ENCODE results near the gene RHOA.
"Not testable (repeated sequence)": the region's sequence is repeated elsewhere in the genome, so short reads cannot be mapped to it uniquely, and the experiment has no call there.

Gene RHOA

GRCh38 chr3:49333916-49334633 is 77.7 kb downstream of the RHOA start:
- H3K9ac ChIP-seq (ENCODE audit: low read length), result no peak overlapping the region
- no peak overlapping the region for H3K27ac ChIP-seq (ENCODE audit: low read depth, low read length)
- H2AK5ac ChIP-seq (ENCODE audit: low read length), result no peak overlapping the region
- no peak overlapping the region for H2BK12ac ChIP-seq (ENCODE audit: low read length)
- H3K4me1 ChIP-seq (ENCODE audit: control insufficient read depth in 1 of 2, insufficient read depth in 2 of 2, low read length in 2 of 2), result no peaks in the 10 kb centered on the region
- no peak overlapping the region for H3K4me3 ChIP-seq (ENCODE audit: low read depth, low read length)
- H2AFZ ChIP-seq (ENCODE audit: insufficient read depth, low read length, poor library complexity), result no peak overlapping the region
- no peaks in the 10 kb centered on the region for H3K27me3 ChIP-seq (ENCODE audit: insufficient read depth, low read length)
- no peaks in the 10 kb centered on the region for H3K79me1 ChIP-seq (ENCODE audit: low read length)
- peak in 1 of 2 donors; percentile 49 for DNase-seq
- no peak overlapping the region for H3K4me2 ChIP-seq (ENCODE audit: low read length)
- H3K23ac ChIP-seq (ENCODE audit: low read length), result no peak overlapping the region
- no peak overlapping the region for H3K18ac ChIP-seq (ENCODE audit: low read length)
- peaks cover 26 to 42% of the 10 kb centered on the region in 2 experiments for H3K36me3 ChIP-seq (ENCODE audit: control insufficient read depth in 1 of 2, insufficient read depth in 2 of 2, low read length in 2 of 2)
- H2BK5ac ChIP-seq (ENCODE audit: low read depth, low read length, poor library complexity), result no peak overlapping the region
- no CpG with 5 or more reads among the region's 5 CpGs for WGBS (ENCODE audit: extremely low coverage, insufficient coverage, insufficient read length)
- H4K91ac ChIP-seq (ENCODE audit: low read depth, low read length), result no peak overlapping the region
- H4K8ac ChIP-seq (ENCODE audit: low read depth, low read length), result no peak overlapping the region
- H2BK120ac ChIP-seq (ENCODE audit: insufficient read depth, low read length, poor library complexity), result no peak overlapping the region
- H3K79me2 ChIP-seq (ENCODE audit: control insufficient read depth, insufficient read depth, low read length, poor library complexity), result no peaks in the 10 kb centered on the region
- no peaks in the 10 kb centered on the region for H3K9me3 ChIP-seq (ENCODE audit: insufficient read depth, low read depth, low read length)
- H3K4ac ChIP-seq (ENCODE audit: low read depth, low read length), result no peak overlapping the region
- H3K14ac ChIP-seq (ENCODE audit: low read length), result no peak overlapping the region
- no peak overlapping the region for H4K12ac ChIP-seq (ENCODE audit: low read depth, low read length)

GRCh38 chr3:49333091-49333490 is 78.7 kb downstream of the RHOA start:
- Histone ChIP-seq H2BK5ac (ENCODE audit: low read depth, low read length, poor library complexity) (no peak overlapping the region), H3K4me2 (ENCODE audit: low read length) (no peak overlapping the region), H3K9ac (ENCODE audit: low read length) (no peak overlapping the region), H3K14ac (ENCODE audit: low read length) (no peak overlapping the region), H2AFZ (ENCODE audit: insufficient read depth, low read length, poor library complexity) (no peak overlapping the region), H3K79me2 (ENCODE audit: control insufficient read depth, insufficient read depth, low read length, poor library complexity) (no peaks in the 10 kb centered on the region), H2BK12ac (ENCODE audit: low read length) (no peak overlapping the region), H3K27ac (ENCODE audit: low read depth, low read length) (no peak overlapping the region), H3K4me3 (ENCODE audit: low read depth, low read length) (no peak overlapping the region), H3K36me3 (ENCODE audit: control insufficient read depth in 1 of 2, insufficient read depth in 2 of 2, low read length in 2 of 2) (peaks cover 26 to 44% of the 10 kb centered on the region in 2 experiments), H4K8ac (ENCODE audit: low read depth, low read length) (no peak overlapping the region), H3K4me1 (ENCODE audit: control insufficient read depth in 1 of 2, insufficient read depth in 2 of 2, low read length in 2 of 2) (no peaks in the 10 kb centered on the region), H2BK120ac (ENCODE audit: insufficient read depth, low read length, poor library complexity) (no peak overlapping the region), H4K12ac (ENCODE audit: low read depth, low read length) (no peak overlapping the region), H2AK5ac (ENCODE audit: low read length) (no peak overlapping the region), H3K23ac (ENCODE audit: low read length) (no peak overlapping the region), H3K4ac (ENCODE audit: low read depth, low read length) (no peak overlapping the region), H3K9me3 (ENCODE audit: insufficient read depth, low read depth, low read length) (no peaks in the 10 kb centered on the region), H3K27me3 (ENCODE audit: insufficient read depth, low read length) (no peaks in the 10 kb centered on the region), H3K79me1 (ENCODE audit: low read length) (no peaks in the 10 kb centered on the region), H3K18ac (ENCODE audit: low read length) (no peak overlapping the region), H4K91ac (ENCODE audit: low read depth, low read length) (no peak overlapping the region)
- DNase-seq, result peak; percentile 42 to 68
- no CpG with 5 or more reads among the region's 3 CpGs for WGBS (ENCODE audit: extremely low coverage, insufficient coverage, insufficient read length)

GRCh38 chr3:49329186-49329585 is 82.6 kb downstream of the RHOA start:
- no peak overlapping the region for H3K4ac ChIP-seq (ENCODE audit: low read depth, low read length)
- H2BK5ac ChIP-seq (ENCODE audit: low read depth, low read length, poor library complexity), result no peak overlapping the region
- H3K9me3 ChIP-seq (ENCODE audit: insufficient read depth, low read depth, low read length), result no peaks in the 10 kb centered on the region
- no peak overlapping the region for H2BK120ac ChIP-seq (ENCODE audit: insufficient read depth, low read length, poor library complexity)
- H2AK5ac ChIP-seq (ENCODE audit: low read length), result no peak overlapping the region
- no peak overlapping the region for H4K12ac ChIP-seq (ENCODE audit: low read depth, low read length)
- H3K14ac ChIP-seq (ENCODE audit: low read length), result no peak overlapping the region
- H3K4me3 ChIP-seq (ENCODE audit: low read depth, low read length), result no peak overlapping the region
- no peak overlapping the region for H2BK12ac ChIP-seq (ENCODE audit: low read length)
- H4K8ac ChIP-seq (ENCODE audit: low read depth, low read length), result no peak overlapping the region
- no peak overlapping the region for H3K27ac ChIP-seq (ENCODE audit: low read depth, low read length)
- H3K79me1 ChIP-seq (ENCODE audit: low read length), result no peaks in the 10 kb centered on the region
- DNase-seq, result no peak
- H3K4me1 ChIP-seq (ENCODE audit: control insufficient read depth in 1 of 2, insufficient read depth in 2 of 2, low read length in 2 of 2), result no peaks in the 10 kb centered on the region
- no peaks in the 10 kb centered on the region for H3K79me2 ChIP-seq (ENCODE audit: control insufficient read depth, insufficient read depth, low read length, poor library complexity)
- no peaks in the 10 kb centered on the region for H3K27me3 ChIP-seq (ENCODE audit: insufficient read depth, low read length)
- peaks cover 45 to 57% of the 10 kb centered on the region in 2 experiments for H3K36me3 ChIP-seq (ENCODE audit: control insufficient read depth in 1 of 2, insufficient read depth in 2 of 2, low read length in 2 of 2)
- H2AFZ ChIP-seq (ENCODE audit: insufficient read depth, low read length, poor library complexity), result no peak overlapping the region
- no peak overlapping the region for H3K23ac ChIP-seq (ENCODE audit: low read length)
- H3K9ac ChIP-seq (ENCODE audit: low read length), result no peak overlapping the region
- no peak overlapping the region for H3K18ac ChIP-seq (ENCODE audit: low read length)
- H4K91ac ChIP-seq (ENCODE audit: low read depth, low read length), result no peak overlapping the region
- WGBS (ENCODE audit: extremely low coverage, insufficient coverage, insufficient read length), result no CpG with 5 or more reads among the region's 4 CpGs
- H3K4me2 ChIP-seq (ENCODE audit: low read length), result no peak overlapping the region

DNA sequence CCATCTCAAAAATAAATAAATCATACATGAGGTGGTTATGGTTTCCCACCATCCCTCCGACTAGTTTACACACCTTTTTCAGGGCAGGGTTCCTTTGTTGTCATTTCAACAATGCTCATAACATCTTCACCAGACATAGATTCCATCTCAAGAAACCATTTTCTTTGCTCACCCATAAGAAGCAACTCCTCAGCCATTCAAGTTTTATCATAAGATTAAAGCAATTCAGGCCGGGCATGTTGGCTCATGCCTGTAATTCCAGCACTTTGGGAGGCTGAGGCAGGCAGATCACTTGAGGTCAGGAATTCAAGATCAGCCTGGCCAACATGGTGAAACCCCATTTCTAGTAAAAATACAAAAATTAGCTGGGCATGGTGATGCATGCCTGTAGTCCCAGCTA is 83.4 kb downstream of the RHOA start:
- not testable (repeated sequence) for H2AK5ac ChIP-seq (ENCODE audit: low read length); H2BK12ac ChIP-seq (ENCODE audit: low read length); H4K12ac ChIP-seq (ENCODE audit: low read depth, low read length); H3K4me3 ChIP-seq (ENCODE audit: low read depth, low read length); H3K27ac ChIP-seq (ENCODE audit: low read depth, low read length); H2AFZ ChIP-seq (ENCODE audit: insufficient read depth, low read length, poor library complexity); H3K23ac ChIP-seq (ENCODE audit: low read length); DNase-seq; H3K4me1 ChIP-seq (ENCODE audit: control insufficient read depth in 1 of 2, insufficient read depth in 2 of 2, low read length in 2 of 2); H3K27me3 ChIP-seq (ENCODE audit: insufficient read depth, low read length); H3K9me3 ChIP-seq (ENCODE audit: insufficient read depth, low read depth, low read length); H4K8ac ChIP-seq (ENCODE audit: low read depth, low read length); H2BK5ac ChIP-seq (ENCODE audit: low read depth, low read length, poor library complexity); H3K9ac ChIP-seq (ENCODE audit: low read length); H4K91ac ChIP-seq (ENCODE audit: low read depth, low read length); H2BK120ac ChIP-seq (ENCODE audit: insufficient read depth, low read length, poor library complexity); H3K14ac ChIP-seq (ENCODE audit: low read length); H3K18ac ChIP-seq (ENCODE audit: low read length); H3K4ac ChIP-seq (ENCODE audit: low read depth, low read length); H3K79me1 ChIP-seq (ENCODE audit: low read length); H3K79me2 ChIP-seq (ENCODE audit: control insufficient read depth, insufficient read depth, low read length, poor library complexity); H3K4me2 ChIP-seq (ENCODE audit: low read length)
- no CpG with 5 or more reads among the region's 2 CpGs for WGBS (ENCODE audit: extremely low coverage, insufficient coverage, insufficient read length)
- H3K36me3 ChIP-seq (ENCODE audit: control insufficient read depth in 1 of 2, insufficient read depth in 2 of 2, low read length in 2 of 2), result peaks cover 47 to 58% of the 10 kb centered on the region in 2 experiments
